Stimulated activated memory B cell treated with anti-CD40 and anti-IgM and Interleukin-4, amounts not matched to agents 10 μg/mL and 1 μg/mL and 100 μg/mL, for 72 hours (primary cell): ENCODE measurements around the gene MEX3B.
"Not testable (repeated sequence)": the region's sequence is repeated elsewhere in the genome, so short reads cannot be mapped to it uniquely, and the experiment has no call there.

Experiments used
- ATAC-seq: fragments of 150-1000 bp; cut with Tn5 transposase; 2 replicates; pipeline ENCODE4 v1.10.0; 2021
- H3K27ac Mint-ChIP-seq: one replicate; pipeline ENCODE4 v1.8.0; 2022; ENCODE audit warnings: mild to moderate bottlenecking, mixed read lengths
- H3K27me3 Mint-ChIP-seq: one replicate; pipeline ENCODE4 v1.8.0; 2022; ENCODE audit warnings: mixed read lengths
- H3K36me3 Mint-ChIP-seq: one replicate; pipeline ENCODE4 v1.8.0; 2022; ENCODE audit warnings: mixed read lengths
- H3K4me1 Mint-ChIP-seq: one replicate; pipeline ENCODE4 v1.8.0; 2022; ENCODE audit warnings: mixed read lengths
- H3K4me3 Mint-ChIP-seq: one replicate; pipeline ENCODE4 v1.8.0; 2022; ENCODE audit warnings: mild to moderate bottlenecking, moderate library complexity, mixed read lengths
- H3K9me3 Mint-ChIP-seq: one replicate; pipeline ENCODE4 v1.8.0; 2022; ENCODE audit warnings: mixed read lengths

Gene MEX3B

GRCh38 chr15:82040390-82040789, 5.4 kb downstream of the MEX3B start:
- Mint-ChIP-seq H3K4me1 (peaks cover 10% of the 10 kb centered on the region), H3K4me3 (no peak overlapping the region), H3K27me3 (peaks cover 23% of the 10 kb centered on the region), H3K9me3 (peaks cover 2% of the 10 kb centered on the region), H3K27ac (no peak overlapping the region), H3K36me3 (peaks cover 5% of the 10 kb centered on the region)
- ATAC-seq = no peak

DNA sequence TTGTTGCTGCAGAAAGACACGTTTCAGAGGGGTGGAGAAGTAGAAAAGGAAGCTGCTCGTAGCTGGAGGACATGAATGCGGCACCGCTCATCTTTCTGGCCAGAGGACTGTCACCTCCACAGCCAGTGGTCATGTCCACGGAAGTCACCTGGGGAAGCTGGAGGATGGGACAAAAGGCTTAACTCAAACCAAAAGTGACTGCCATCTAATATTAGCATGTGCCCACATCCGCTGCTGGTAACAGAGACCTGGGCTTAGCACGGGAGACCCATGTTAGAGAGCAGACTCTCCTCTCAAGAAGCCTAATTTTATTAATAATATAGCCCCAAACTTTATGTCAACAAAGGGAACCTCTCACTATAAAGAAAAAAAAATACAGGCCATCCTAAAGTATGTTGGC, 5.9 kb downstream of the MEX3B start:
- no peak overlapping the region for H3K4me3 Mint-ChIP-seq
- peaks cover 5% of the 10 kb centered on the region for H3K36me3 Mint-ChIP-seq
- H3K9me3 Mint-ChIP-seq = peaks cover 2% of the 10 kb centered on the region
- H3K27ac Mint-ChIP-seq = no peak overlapping the region
- ATAC-seq = no peak
- H3K4me1 Mint-ChIP-seq = peaks cover 6% of the 10 kb centered on the region
- peaks cover 21% of the 10 kb centered on the region for H3K27me3 Mint-ChIP-seq

- no peak overlapping the region for H3K4me3 Mint-ChIP-seq
- peaks cover 11% of the 10 kb centered on the region for H3K27me3 Mint-ChIP-seq
- H3K4me1 Mint-ChIP-seq = no peaks in the 10 kb centered on the region
- H3K27ac Mint-ChIP-seq = no peak overlapping the region
- no peak for ATAC-seq
- H3K9me3 Mint-ChIP-seq = no peaks in the 10 kb centered on the region
- no peaks in the 10 kb centered on the region for H3K36me3 Mint-ChIP-seq
These were observed 9.4 kb downstream of the MEX3B start for GRCh38 chr15:82036461-82036860.

- peaks cover 11% of the 10 kb centered on the region for H3K27me3 Mint-ChIP-seq
- H3K4me3 Mint-ChIP-seq = no peak overlapping the region
- H3K36me3 Mint-ChIP-seq = no peaks in the 10 kb centered on the region
- H3K4me1 Mint-ChIP-seq = no peaks in the 10 kb centered on the region
- ATAC-seq = no peak
- H3K27ac Mint-ChIP-seq = no peak overlapping the region
- H3K9me3 Mint-ChIP-seq = no peaks in the 10 kb centered on the region
These were observed 13.9 kb downstream of the MEX3B start for GRCh38 chr15:82031871-82032270.

DNA sequence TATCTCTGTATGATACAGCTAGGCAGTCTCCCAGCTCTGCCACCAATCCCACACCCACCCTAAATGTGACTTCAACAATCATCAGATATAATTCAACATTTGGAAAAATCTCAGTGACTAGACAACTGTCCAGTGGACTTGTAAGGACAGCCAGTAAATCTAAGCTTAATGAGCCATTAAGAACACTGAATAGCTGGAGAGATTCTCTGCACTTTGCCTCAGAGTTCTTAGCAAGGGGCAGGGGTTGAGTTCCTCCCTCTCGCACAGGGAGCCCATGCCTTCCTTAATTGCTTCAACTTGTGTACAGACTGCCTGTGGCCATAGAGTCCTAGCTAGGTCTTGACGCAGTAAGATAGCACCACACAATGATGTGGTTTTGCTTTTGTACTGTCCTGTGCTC, 15.6 kb downstream of the MEX3B start:
- peaks cover 11% of the 10 kb centered on the region for H3K27me3 Mint-ChIP-seq
- ATAC-seq = no peak
- H3K4me3 Mint-ChIP-seq = no peak overlapping the region
- no peak overlapping the region for H3K27ac Mint-ChIP-seq
- H3K4me1 Mint-ChIP-seq = no peaks in the 10 kb centered on the region
- no peaks in the 10 kb centered on the region for H3K9me3 Mint-ChIP-seq
- H3K36me3 Mint-ChIP-seq = no peaks in the 10 kb centered on the region

- not testable (repeated sequence) for H3K4me1 Mint-ChIP-seq, H3K4me3 Mint-ChIP-seq, ATAC-seq, H3K36me3 Mint-ChIP-seq, H3K27ac Mint-ChIP-seq, H3K9me3 Mint-ChIP-seq
- H3K27me3 Mint-ChIP-seq = peaks cover 25% of the 10 kb centered on the region
These were observed 17.7 kb downstream of the MEX3B start for GRCh38 chr15:82028163-82028562.

- H3K4me3 Mint-ChIP-seq = no peak overlapping the region
- no peak overlapping the region for H3K27ac Mint-ChIP-seq
- no peak for ATAC-seq
- no peaks in the 10 kb centered on the region for H3K36me3 Mint-ChIP-seq
- H3K9me3 Mint-ChIP-seq = peaks cover 4% of the 10 kb centered on the region
- peaks cover 57% of the 10 kb centered on the region for H3K27me3 Mint-ChIP-seq
- no peaks in the 10 kb centered on the region for H3K4me1 Mint-ChIP-seq
These were observed 23.8 kb downstream of the MEX3B start for GRCh38 chr15:82021992-82022391.

DNA sequence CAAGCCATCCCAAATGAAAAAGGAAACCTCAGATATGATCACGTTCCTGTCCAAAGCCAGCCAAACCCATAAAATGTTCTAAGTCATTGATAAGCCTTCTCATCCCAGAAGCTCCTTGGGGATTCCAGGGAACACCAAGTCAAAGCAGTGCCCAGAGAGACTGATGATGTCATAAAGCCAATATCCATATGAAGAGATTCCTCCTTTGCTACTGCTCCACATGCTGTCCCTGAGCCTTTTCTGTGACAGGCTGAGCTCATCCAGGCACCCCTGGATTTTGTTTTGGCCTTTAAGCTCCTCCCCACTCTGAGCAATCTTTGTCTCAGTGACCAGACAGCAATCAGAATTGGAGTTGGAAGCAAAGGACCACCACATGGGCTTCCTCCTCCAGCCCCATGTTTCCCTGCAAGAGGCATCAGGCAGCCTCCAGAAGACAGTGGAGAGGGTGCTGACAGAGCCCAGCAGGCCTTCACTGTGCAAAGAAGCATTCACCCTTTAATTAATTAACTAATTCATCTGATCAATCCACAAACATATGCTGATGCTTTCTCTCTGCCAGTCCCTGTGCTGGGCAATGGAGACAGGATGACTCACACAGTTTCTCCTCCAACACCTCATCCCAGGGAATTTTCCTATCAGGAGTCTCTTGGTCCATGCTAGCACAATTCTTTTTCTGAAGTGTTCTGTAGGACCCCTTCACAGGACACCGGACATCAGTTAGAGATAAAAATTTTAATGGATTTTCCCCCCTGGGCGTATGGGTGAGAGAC, 25.0 kb downstream of the MEX3B start:
- peaks cover 4% of the 10 kb centered on the region for H3K9me3 Mint-ChIP-seq
- peaks cover 67% of the 10 kb centered on the region for H3K27me3 Mint-ChIP-seq
- no peak overlapping the region for H3K27ac Mint-ChIP-seq
- H3K36me3 Mint-ChIP-seq = no peaks in the 10 kb centered on the region
- H3K4me1 Mint-ChIP-seq = no peaks in the 10 kb centered on the region
- H3K4me3 Mint-ChIP-seq = no peak overlapping the region
- ATAC-seq = no peak

- ATAC-seq = no peak
- Mint-ChIP-seq H3K4me3 (no peak overlapping the region), H3K4me1 (no peaks in the 10 kb centered on the region), H3K9me3 (no peaks in the 10 kb centered on the region), H3K27me3 (peaks cover 49% of the 10 kb centered on the region), H3K36me3 (no peaks in the 10 kb centered on the region), H3K27ac (no peak overlapping the region)
These were observed 27.6 kb downstream of the MEX3B start for GRCh38 chr15:82018201-82018600.

GRCh38 chr15:82017656-82018055, 28.2 kb downstream of the MEX3B start:
- peaks cover 43% of the 10 kb centered on the region for H3K27me3 Mint-ChIP-seq
- H3K36me3 Mint-ChIP-seq = no peaks in the 10 kb centered on the region
- H3K4me1 Mint-ChIP-seq = no peaks in the 10 kb centered on the region
- no peak overlapping the region for H3K4me3 Mint-ChIP-seq
- H3K27ac Mint-ChIP-seq = no peak overlapping the region
- no peak for ATAC-seq
- no peaks in the 10 kb centered on the region for H3K9me3 Mint-ChIP-seq

GRCh38 chr15:82014989-82015388, 30.8 kb downstream of the MEX3B start:
- H3K4me1 Mint-ChIP-seq = no peaks in the 10 kb centered on the region
- peaks cover 30% of the 10 kb centered on the region for H3K27me3 Mint-ChIP-seq
- no peak overlapping the region for H3K4me3 Mint-ChIP-seq
- H3K36me3 Mint-ChIP-seq = no peaks in the 10 kb centered on the region
- H3K27ac Mint-ChIP-seq = no peak overlapping the region
- no peaks in the 10 kb centered on the region for H3K9me3 Mint-ChIP-seq
- ATAC-seq = no peak

DNA sequence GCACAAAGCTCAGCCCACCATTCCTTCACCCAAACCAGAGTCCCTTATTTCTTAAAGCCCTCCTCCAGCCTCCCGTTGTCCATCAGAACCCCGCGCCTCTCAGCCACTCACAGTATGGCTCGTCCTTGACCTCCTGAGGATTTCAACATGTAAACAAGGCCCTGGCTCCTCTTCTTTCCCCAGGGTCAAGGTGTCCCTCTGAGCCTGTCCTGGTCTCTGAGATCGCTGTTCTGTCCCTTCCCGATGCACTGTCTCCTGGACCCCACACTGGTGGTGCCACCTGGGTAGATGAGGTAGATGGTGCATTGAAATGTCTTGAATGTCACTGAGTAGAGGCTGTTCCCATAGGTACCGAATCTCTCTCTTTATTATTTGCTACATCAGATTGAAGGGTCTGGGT, 32.9 kb downstream of the MEX3B start:
- peaks cover 26% of the 10 kb centered on the region for H3K27me3 Mint-ChIP-seq
- no peaks in the 10 kb centered on the region for H3K36me3 Mint-ChIP-seq
- no peaks in the 10 kb centered on the region for H3K4me1 Mint-ChIP-seq
- H3K4me3 Mint-ChIP-seq = no peak overlapping the region
- no peak for ATAC-seq
- no peaks in the 10 kb centered on the region for H3K9me3 Mint-ChIP-seq
- no peak overlapping the region for H3K27ac Mint-ChIP-seq

DNA sequence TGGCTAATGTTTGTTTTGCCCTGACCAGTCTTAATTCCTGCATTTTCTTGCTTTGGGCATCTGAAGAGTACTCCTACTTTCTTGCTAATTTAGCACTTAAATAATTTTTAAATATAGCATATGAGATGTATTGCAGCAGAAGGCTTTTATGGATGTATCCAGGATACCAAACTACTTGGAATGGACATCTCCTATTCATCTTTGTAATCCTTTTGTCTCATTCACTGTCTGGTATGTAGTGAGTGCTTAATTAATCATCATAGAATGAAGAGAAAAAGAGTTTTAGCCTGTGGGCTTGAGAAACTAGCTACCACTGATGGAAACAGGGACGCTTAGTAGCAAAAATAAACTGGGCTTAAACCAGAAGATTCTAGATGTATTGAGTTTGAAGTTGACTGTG, 40.6 kb downstream of the MEX3B start:
- ATAC-seq = no peak
- Mint-ChIP-seq H3K4me3 (no peak overlapping the region), H3K27ac (no peak overlapping the region), H3K4me1 (no peaks in the 10 kb centered on the region), H3K9me3 (peaks cover 6% of the 10 kb centered on the region), H3K36me3 (no peaks in the 10 kb centered on the region), H3K27me3 (peaks cover 21% of the 10 kb centered on the region)

- Mint-ChIP-seq H3K9me3 (peaks cover 6% of the 10 kb centered on the region), H3K27ac (no peak overlapping the region), H3K36me3 (no peaks in the 10 kb centered on the region), H3K4me3 (no peak overlapping the region), H3K4me1 (no peaks in the 10 kb centered on the region), H3K27me3 (peaks cover 9% of the 10 kb centered on the region)
- no peak for ATAC-seq
These were observed 41.9 kb downstream of the MEX3B start for GRCh38 chr15:82003916-82004315.

- H3K27ac Mint-ChIP-seq = not testable (repeated sequence)
These were observed 50.7 kb downstream of the MEX3B start for GRCh38 chr15:81995081-81995480.

GRCh38 chr15:81992523-81992922, 53.3 kb downstream of the MEX3B start:
- no peaks in the 10 kb centered on the region for H3K4me1 Mint-ChIP-seq
- peaks cover 22% of the 10 kb centered on the region for H3K27me3 Mint-ChIP-seq
- peaks cover 13% of the 10 kb centered on the region for H3K9me3 Mint-ChIP-seq
- no peak for ATAC-seq
- H3K27ac Mint-ChIP-seq = no peak overlapping the region
- H3K36me3 Mint-ChIP-seq = peaks cover 13% of the 10 kb centered on the region
- no peak overlapping the region for H3K4me3 Mint-ChIP-seq

More at GRCh38 chr15:81995081-81995480, 50.7 kb downstream of the MEX3B start:
- Mint-ChIP-seq H3K36me3 (peaks cover 13% of the 10 kb centered on the region), H3K27me3 (peaks cover 12% of the 10 kb centered on the region), H3K9me3 (peaks cover 12% of the 10 kb centered on the region)
- not testable (repeated sequence) for ATAC-seq, H3K4me3 Mint-ChIP-seq, H3K4me1 Mint-ChIP-seq
